Measurements from ENCODE around the gene TPX2. TPM values are rescaled to one million over a fixed set of nuclear protein-coding genes. Genes with fewer than 3 reads are reported as not detected.

The TPX2 gene
- total and polyA plus RNA-seq, 2 donors (not counting 1 experiment from before 2014, with no cell fraction given), result 0.30 to 0.31 TPM

DNA sequence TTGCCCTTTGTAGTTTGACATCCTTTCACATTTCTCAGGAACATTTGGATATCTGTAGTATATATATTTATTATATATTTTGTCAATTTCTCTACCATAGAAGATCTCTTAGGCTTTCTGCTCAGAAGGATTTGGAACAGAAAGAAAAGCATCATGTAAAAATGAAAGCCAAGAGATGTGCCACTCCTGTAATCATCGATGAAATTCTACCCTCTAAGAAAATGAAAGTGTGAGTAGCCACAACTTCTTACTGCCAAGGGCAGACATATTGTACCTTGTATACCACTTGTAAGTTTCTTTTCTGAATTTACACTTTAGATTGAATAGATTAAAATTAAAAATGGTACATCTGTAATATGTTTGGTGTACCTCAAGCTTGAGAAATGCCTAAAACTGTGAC is 31.2 kb downstream of the TPX2 start:
- Mint-ChIP-seq H3K9me3 (ENCODE audit: insufficient read depth) (no peaks in the 10 kb centered on the region), H3K27me3 (no peaks in the 10 kb centered on the region), H3K4me3 (no peak overlapping the region), H3K4me1 (no peaks in the 10 kb centered on the region), H3K27ac (no peak overlapping the region)
- no peaks in the 10 kb centered on the region for H3K4me1 ChIP-seq (ENCODE audit: control insufficient read depth in 2 of 2, insufficient read depth in 2 of 2, low read length in 2 of 2)
- no peaks in the 10 kb centered on the region for H3K79me2 ChIP-seq (ENCODE audit: control insufficient read depth, insufficient read depth, low read length)
- TF ChIP-seq, protein P1, sequence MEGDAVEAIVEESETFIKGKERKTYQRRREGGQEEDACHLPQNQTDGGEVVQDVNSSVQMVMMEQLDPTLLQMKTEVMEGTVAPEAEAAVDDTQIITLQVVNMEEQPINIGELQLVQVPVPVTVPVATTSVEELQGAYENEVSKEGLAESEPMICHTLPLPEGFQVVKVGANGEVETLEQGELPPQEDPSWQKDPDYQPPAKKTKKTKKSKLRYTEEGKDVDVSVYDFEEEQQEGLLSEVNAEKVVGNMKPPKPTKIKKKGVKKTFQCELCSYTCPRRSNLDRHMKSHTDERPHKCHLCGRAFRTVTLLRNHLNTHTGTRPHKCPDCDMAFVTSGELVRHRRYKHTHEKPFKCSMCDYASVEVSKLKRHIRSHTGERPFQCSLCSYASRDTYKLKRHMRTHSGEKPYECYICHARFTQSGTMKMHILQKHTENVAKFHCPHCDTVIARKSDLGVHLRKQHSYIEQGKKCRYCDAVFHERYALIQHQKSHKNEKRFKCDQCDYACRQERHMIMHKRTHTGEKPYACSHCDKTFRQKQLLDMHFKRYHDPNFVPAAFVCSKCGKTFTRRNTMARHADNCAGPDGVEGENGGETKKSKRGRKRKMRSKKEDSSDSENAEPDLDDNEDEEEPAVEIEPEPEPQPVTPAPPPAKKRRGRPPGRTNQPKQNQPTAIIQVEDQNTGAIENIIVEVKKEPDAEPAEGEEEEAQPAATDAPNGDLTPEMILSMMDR (IDR thresholded peaks at IDR 0.05), result no peak
- no peak for TF ChIP-seq EZH2 (IDR thresholded peaks at IDR 0.05; ENCODE audit: borderline replicate concordance, insufficient read depth, low read depth, low read length, poor library complexity, severe bottlenecking)
- ChIA-PET POLR2A (no interaction called here), CTCF (interaction anchor here (0.7 kb wide), 1 partner anchor 53 kb away, joined by 3 read pairs; no protein-coding TSS in a partner anchor)
- H3K9me3 ChIP-seq (ENCODE audit: control extremely low read depth in 1 of 3, control insufficient read depth in 2 of 3, insufficient read depth in 1 of 3, low read length in 2 of 3), result no peaks in the 10 kb centered on the region
- no peaks in the 10 kb centered on the region for H4K20me1 ChIP-seq (ENCODE audit: control insufficient read depth, insufficient read depth, low read length, poor library complexity, severe bottlenecking)
- H3K36me3 ChIP-seq (replicated peaks in 1 of 2; ENCODE audit: control extremely low read depth in 1 of 2, control insufficient read depth in 1 of 2, extremely low read depth in 1 of 2, insufficient read depth in 2 of 2, low read length in 1 of 2), result no peaks in the 10 kb centered on the region
- intact Hi-C loops (cut with micrococcal nuclease), result no loop called here
- no peak overlapping the region for H3K4me2 ChIP-seq (replicated peaks; ENCODE audit: low read depth, low read length, poor library complexity, severe bottlenecking)
- no CpG with 5 or more reads among the region's 1 CpG for WGBS (ENCODE audit: insufficient coverage)
- no peak overlapping the region for H3K4me3 ChIP-seq (ENCODE audit: control extremely low read depth in 1 of 5, extremely low read depth in 1 of 5, insufficient read depth in 1 of 5, low read depth in 2 of 5, low read length in 4 of 5)
- peak overlapping the region; percentile 30 for H2AFZ ChIP-seq (ENCODE audit: insufficient read depth, low read depth, low read length, poor library complexity, severe bottlenecking)
- H3K27me3 ChIP-seq (replicated peaks in 1 of 4; ENCODE audit: control extremely low read depth in 1 of 4, control insufficient read depth in 3 of 4, insufficient read depth in 4 of 4, low read length in 3 of 4), result no peaks in the 10 kb centered on the region
- H3K9ac ChIP-seq (ENCODE audit: low read length), result no peak overlapping the region
- DNase-seq (no peak), ATAC-seq (ENCODE audit: low read depth) (no peak)
- no peak overlapping the region for H3K27ac ChIP-seq (ENCODE audit: low read length in 2 of 2)

DNA sequence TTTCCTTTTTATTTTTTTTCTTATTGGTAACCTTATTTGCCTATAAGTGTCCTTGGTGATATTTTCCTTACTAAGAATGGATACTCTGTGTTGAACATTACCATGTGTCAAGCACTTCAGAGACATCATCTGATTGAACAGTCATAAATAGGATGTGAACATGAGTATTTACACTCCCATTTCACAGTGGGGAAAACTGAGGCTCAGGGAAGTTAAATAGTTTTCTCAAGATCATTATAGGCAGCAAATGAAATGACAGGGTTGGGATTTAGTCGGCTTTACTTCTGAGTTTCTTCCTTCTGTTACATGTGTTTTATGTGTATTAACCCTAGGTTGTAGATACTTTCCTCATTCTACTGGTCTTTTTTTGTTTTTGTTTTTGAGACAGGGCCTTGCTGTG is 35.3 kb downstream of the TPX2 start:
- H3K4me3 Mint-ChIP-seq, result no peak overlapping the region
- Histone ChIP-seq H3K36me3 (replicated peaks in 1 of 2; ENCODE audit: control extremely low read depth in 1 of 2, control insufficient read depth in 1 of 2, extremely low read depth in 1 of 2, insufficient read depth in 2 of 2, low read length in 1 of 2) (no peaks in the 10 kb centered on the region), H4K20me1 (ENCODE audit: control insufficient read depth, insufficient read depth, low read length, poor library complexity, severe bottlenecking) (no peaks in the 10 kb centered on the region), H2AFZ (ENCODE audit: insufficient read depth, low read depth, low read length, poor library complexity, severe bottlenecking) (no peak overlapping the region), H3K27ac (ENCODE audit: low read length in 2 of 2) (no peak overlapping the region), H3K79me2 (ENCODE audit: control insufficient read depth, insufficient read depth, low read length) (no peaks in the 10 kb centered on the region), H3K9me3 (ENCODE audit: control extremely low read depth in 1 of 3, control insufficient read depth in 2 of 3, insufficient read depth in 1 of 3, low read length in 2 of 3) (no peaks in the 10 kb centered on the region), H3K4me3 (ENCODE audit: control extremely low read depth in 1 of 5, extremely low read depth in 1 of 5, insufficient read depth in 1 of 5, low read depth in 2 of 5, low read length in 4 of 5) (no peak overlapping the region), H3K27me3 (replicated peaks in 1 of 4; ENCODE audit: control extremely low read depth in 1 of 4, control insufficient read depth in 3 of 4, insufficient read depth in 4 of 4, low read length in 3 of 4) (no peaks in the 10 kb centered on the region), H3K4me2 (replicated peaks; ENCODE audit: low read depth, low read length, poor library complexity, severe bottlenecking) (no peak overlapping the region), H3K9ac (ENCODE audit: low read length) (no peak overlapping the region), H3K4me1 (ENCODE audit: control insufficient read depth in 2 of 2, insufficient read depth in 2 of 2, low read length in 2 of 2) (no peaks in the 10 kb centered on the region)
- no CpG with 5 or more reads among the region's 1 CpG for WGBS (ENCODE audit: insufficient coverage)
- no peaks in the 10 kb centered on the region for H3K27me3 Mint-ChIP-seq
- TF ChIP-seq EZH2 (IDR thresholded peaks at IDR 0.05; ENCODE audit: borderline replicate concordance, insufficient read depth, low read depth, low read length, poor library complexity, severe bottlenecking), result no peak
- TF ChIP-seq, protein P1 (IDR thresholded peaks at IDR 0.05), result no peak
- DNase-seq (no peak), ATAC-seq (ENCODE audit: low read depth) (no peak)
- H3K27ac Mint-ChIP-seq, result no peak overlapping the region
- H3K4me1 Mint-ChIP-seq, result no peaks in the 10 kb centered on the region
- ChIA-PET POLR2A (no interaction called here), CTCF (no interaction called here)
- intact Hi-C loops (cut with micrococcal nuclease), result no loop called here
- H3K9me3 Mint-ChIP-seq (ENCODE audit: insufficient read depth), result no peaks in the 10 kb centered on the region

Measured in B cell (primary cell).